Right lobe of liver (tissue), 4 donors: ENCODE results near the gene ZFHX2.

Experiments
- POLR2A ChIP-seq: fragments of 450-650 bp; IDR thresholded peaks from one replicate; pipeline ENCODE4 v1.6.1; 2017; ENCODE audit warnings: antibody characterized with exemption, mild to moderate bottlenecking
- TF ChIP-seq, protein P1 (sequence below), 4 donors: fragments of 200-600 bp in 3 of 4; fragments of 450-650 bp in 1 of 4; IDR thresholded peaks; one replicate each; pipeline versions ENCODE4 v1.5.1 to v1.8.0; 2016 to 2022; ENCODE audit warnings: antibody characterized with exemption in 4 of 4, mild to moderate bottlenecking in 2 of 4
- donor health status: DM: no; HTN: no; CAD: no.
- donor health status: DM: no; HTN: no; CAD: no.
- donor health status: DM: no; HTN: yes; CAD: no.

DNA sequence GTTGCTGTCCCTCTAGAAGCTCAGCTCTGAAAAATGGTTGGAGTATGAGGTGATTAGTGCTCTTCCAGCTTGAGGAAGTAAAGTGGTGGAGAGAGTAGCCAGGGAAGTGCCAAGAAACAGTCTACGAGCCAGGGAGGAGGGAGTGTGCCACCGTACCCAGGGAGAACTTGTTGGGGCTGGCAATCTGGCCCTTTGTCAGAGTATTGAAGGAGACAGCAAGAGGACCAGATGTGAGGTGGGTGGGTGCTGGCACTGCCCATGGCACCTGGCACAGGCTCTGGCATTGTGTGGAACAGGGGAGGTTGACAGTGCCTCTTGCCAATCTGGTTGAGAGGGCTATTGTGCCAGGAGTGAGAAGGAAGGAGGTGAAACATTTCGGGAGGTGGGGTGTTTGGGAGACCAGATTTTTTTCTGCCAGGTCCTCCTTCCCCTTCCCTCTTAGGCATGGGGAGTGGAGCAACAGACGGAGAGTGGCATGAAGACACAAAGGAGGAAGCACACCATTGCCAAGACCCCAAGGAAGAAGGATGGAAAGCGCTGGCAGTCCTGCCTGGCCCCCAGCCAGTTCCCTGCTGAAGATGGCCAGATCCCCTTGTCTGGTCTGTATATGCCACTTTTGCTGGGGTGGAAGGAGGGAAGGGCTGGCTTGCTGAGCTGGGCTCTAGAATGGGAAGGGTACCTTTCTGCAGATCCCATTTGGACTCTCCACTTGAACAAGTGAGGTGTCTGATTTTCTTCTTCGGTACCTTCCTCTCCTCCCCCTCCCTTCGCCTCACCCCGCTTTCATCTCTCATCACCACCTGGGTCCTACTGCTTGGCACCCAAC, 37.5 kb downstream of the ZFHX2 start:
- TF ChIP-seq, protein P1, sequence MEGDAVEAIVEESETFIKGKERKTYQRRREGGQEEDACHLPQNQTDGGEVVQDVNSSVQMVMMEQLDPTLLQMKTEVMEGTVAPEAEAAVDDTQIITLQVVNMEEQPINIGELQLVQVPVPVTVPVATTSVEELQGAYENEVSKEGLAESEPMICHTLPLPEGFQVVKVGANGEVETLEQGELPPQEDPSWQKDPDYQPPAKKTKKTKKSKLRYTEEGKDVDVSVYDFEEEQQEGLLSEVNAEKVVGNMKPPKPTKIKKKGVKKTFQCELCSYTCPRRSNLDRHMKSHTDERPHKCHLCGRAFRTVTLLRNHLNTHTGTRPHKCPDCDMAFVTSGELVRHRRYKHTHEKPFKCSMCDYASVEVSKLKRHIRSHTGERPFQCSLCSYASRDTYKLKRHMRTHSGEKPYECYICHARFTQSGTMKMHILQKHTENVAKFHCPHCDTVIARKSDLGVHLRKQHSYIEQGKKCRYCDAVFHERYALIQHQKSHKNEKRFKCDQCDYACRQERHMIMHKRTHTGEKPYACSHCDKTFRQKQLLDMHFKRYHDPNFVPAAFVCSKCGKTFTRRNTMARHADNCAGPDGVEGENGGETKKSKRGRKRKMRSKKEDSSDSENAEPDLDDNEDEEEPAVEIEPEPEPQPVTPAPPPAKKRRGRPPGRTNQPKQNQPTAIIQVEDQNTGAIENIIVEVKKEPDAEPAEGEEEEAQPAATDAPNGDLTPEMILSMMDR (IDR thresholded peaks at IDR 0.05), result no peak
- no peak for TF ChIP-seq POLR2A
